ENCODE results near the gene LMO1.

Gene LMO1

GRCh38 chr11:8209208-8209807 lies 54.4 kb downstream of the LMO1 start:
- H3K36me3 ChIP-seq (ENCODE audit: control insufficient read depth in 1 of 2, insufficient read depth in 2 of 2, low read length in 2 of 2) = no peaks in the 10 kb centered on the region
- H3K9me3 ChIP-seq (ENCODE audit: control insufficient read depth in 1 of 2, low read length in 2 of 2) = no peaks in the 10 kb centered on the region
- H3K4me1 ChIP-seq (ENCODE audit: control insufficient read depth in 1 of 2, insufficient read depth in 2 of 2, low read length in 2 of 2) = peaks cover 0 to 9% of the 10 kb centered on the region in 2 donors
- peaks cover 8% of the 10 kb centered on the region for H3K27me3 ChIP-seq (ENCODE audit: low read depth, low read length)
- H3K4me3 ChIP-seq (ENCODE audit: low read depth in 1 of 2, low read length in 2 of 2) = no peak overlapping the region
- H3K27ac ChIP-seq (ENCODE audit: low read length) = no peak overlapping the region

GRCh38 chr11:8207080-8208000 lies 56.3 kb downstream of the LMO1 start:
- Histone ChIP-seq H3K4me1 (ENCODE audit: control insufficient read depth in 1 of 2, insufficient read depth in 2 of 2, low read length in 2 of 2) (peaks cover 0 to 9% of the 10 kb centered on the region in 2 donors), H3K9me3 (ENCODE audit: control insufficient read depth in 1 of 2, low read length in 2 of 2) (no peaks in the 10 kb centered on the region), H3K27me3 (ENCODE audit: low read depth, low read length) (peaks cover 8% of the 10 kb centered on the region), H3K27ac (ENCODE audit: low read length) (no peak overlapping the region), H3K4me3 (ENCODE audit: low read depth in 1 of 2, low read length in 2 of 2) (no peak overlapping the region), H3K36me3 (ENCODE audit: control insufficient read depth in 1 of 2, insufficient read depth in 2 of 2, low read length in 2 of 2) (no peaks in the 10 kb centered on the region)

GRCh38 chr11:8206251-8207079 lies 57.2 kb downstream of the LMO1 start:
- H3K4me3 ChIP-seq (ENCODE audit: low read depth in 1 of 2, low read length in 2 of 2) = no peak overlapping the region
- H3K36me3 ChIP-seq (ENCODE audit: control insufficient read depth in 1 of 2, insufficient read depth in 2 of 2, low read length in 2 of 2) = no peaks in the 10 kb centered on the region
- H3K27ac ChIP-seq (ENCODE audit: low read length) = no peak overlapping the region
- no peaks in the 10 kb centered on the region for H3K9me3 ChIP-seq (ENCODE audit: control insufficient read depth in 1 of 2, low read length in 2 of 2)
- peaks cover 0 to 9% of the 10 kb centered on the region in 2 donors for H3K4me1 ChIP-seq (ENCODE audit: control insufficient read depth in 1 of 2, insufficient read depth in 2 of 2, low read length in 2 of 2)
- peaks cover 8% of the 10 kb centered on the region for H3K27me3 ChIP-seq (ENCODE audit: low read depth, low read length)

DNA sequence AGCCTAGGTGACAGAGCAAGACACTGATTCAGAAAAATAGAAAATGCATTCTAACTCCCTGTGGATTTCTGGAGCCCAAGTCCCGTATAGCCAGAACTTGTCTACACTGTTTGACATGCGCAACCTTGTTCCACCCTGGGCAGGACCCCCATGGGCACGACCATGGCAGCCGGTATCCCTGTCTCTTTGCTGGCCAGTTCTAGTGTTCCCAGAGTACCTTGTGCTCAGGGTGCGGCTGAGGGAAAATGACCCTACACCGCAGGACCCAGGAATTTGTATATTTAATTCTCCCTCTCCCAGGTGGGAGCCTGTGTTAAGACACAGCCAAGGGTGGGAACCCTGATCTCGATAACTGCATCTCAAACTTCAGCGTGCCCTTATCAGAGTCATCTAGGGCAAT lies 58.1 kb downstream of the LMO1 start:
- H3K27me3 ChIP-seq (ENCODE audit: low read depth, low read length) = peaks cover 8% of the 10 kb centered on the region
- H3K4me3 ChIP-seq (ENCODE audit: low read depth in 1 of 2, low read length in 2 of 2) = no peak overlapping the region
- H3K36me3 ChIP-seq (ENCODE audit: control insufficient read depth in 1 of 2, insufficient read depth in 2 of 2, low read length in 2 of 2) = no peaks in the 10 kb centered on the region
- H3K4me1 ChIP-seq (ENCODE audit: control insufficient read depth in 1 of 2, insufficient read depth in 2 of 2, low read length in 2 of 2) = peaks cover 0 to 9% of the 10 kb centered on the region in 2 donors
- H3K27ac ChIP-seq (ENCODE audit: low read length) = no peak overlapping the region
- no peaks in the 10 kb centered on the region for H3K9me3 ChIP-seq (ENCODE audit: control insufficient read depth in 1 of 2, low read length in 2 of 2)

GRCh38 chr11:8204596-8204995 lies 59.1 kb downstream of the LMO1 start:
- Histone ChIP-seq H3K4me3 (ENCODE audit: low read depth in 1 of 2, low read length in 2 of 2) (no peak overlapping the region), H3K36me3 (ENCODE audit: control insufficient read depth in 1 of 2, insufficient read depth in 2 of 2, low read length in 2 of 2) (no peaks in the 10 kb centered on the region), H3K4me1 (ENCODE audit: control insufficient read depth in 1 of 2, insufficient read depth in 2 of 2, low read length in 2 of 2) (peaks cover 0 to 9% of the 10 kb centered on the region in 2 donors), H3K9me3 (ENCODE audit: control insufficient read depth in 1 of 2, low read length in 2 of 2) (no peaks in the 10 kb centered on the region), H3K27ac (ENCODE audit: low read length) (no peak overlapping the region), H3K27me3 (ENCODE audit: low read depth, low read length) (peaks cover 8% of the 10 kb centered on the region)

DNA sequence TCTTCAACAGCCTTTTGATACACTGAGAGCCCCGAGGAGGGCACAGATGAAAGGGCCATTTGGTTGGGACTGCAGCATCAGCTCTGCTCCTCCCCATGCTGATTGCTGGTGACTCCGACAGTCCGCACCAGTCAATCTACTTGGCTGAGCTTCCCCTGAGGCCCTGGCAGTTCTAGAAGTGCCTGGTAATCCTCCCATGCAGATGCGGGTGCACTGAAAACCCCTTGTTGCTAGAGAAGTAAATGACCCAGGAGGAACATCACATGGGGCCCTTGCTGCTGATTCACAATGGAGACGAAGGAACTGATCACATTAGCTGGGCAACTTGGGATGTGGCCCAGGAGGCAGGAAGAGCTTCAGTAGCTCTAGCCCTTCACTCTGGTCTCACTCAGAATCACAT lies 59.7 kb downstream of the LMO1 start:
- Histone ChIP-seq H3K27ac (ENCODE audit: low read length) (no peak overlapping the region), H3K9me3 (ENCODE audit: control insufficient read depth in 1 of 2, low read length in 2 of 2) (no peaks in the 10 kb centered on the region), H3K4me3 (ENCODE audit: low read depth in 1 of 2, low read length in 2 of 2) (no peak overlapping the region), H3K36me3 (ENCODE audit: control insufficient read depth in 1 of 2, insufficient read depth in 2 of 2, low read length in 2 of 2) (no peaks in the 10 kb centered on the region), H3K4me1 (ENCODE audit: control insufficient read depth in 1 of 2, insufficient read depth in 2 of 2, low read length in 2 of 2) (peaks cover 0 to 9% of the 10 kb centered on the region in 2 donors), H3K27me3 (ENCODE audit: low read depth, low read length) (peaks cover 8% of the 10 kb centered on the region)

DNA sequence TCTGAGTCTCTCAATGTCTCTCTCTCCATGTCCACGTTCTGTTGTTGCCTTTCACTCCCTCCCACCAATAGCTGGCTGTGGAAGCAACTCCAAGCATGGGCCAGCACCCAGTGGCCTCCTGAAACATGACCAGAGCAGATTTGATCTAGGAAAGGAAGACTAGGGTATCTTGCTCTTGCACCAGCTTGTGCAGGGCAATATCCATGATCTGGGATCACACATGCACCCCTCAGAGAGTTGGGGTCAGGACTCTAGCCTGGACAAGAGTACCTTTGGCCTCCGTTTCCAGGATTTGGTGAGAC lies 60.3 kb downstream of the LMO1 start:
- peaks cover 8% of the 10 kb centered on the region for H3K27me3 ChIP-seq (ENCODE audit: low read depth, low read length)
- no peaks in the 10 kb centered on the region for H3K36me3 ChIP-seq (ENCODE audit: control insufficient read depth in 1 of 2, insufficient read depth in 2 of 2, low read length in 2 of 2)
- peaks cover 0 to 9% of the 10 kb centered on the region in 2 donors for H3K4me1 ChIP-seq (ENCODE audit: control insufficient read depth in 1 of 2, insufficient read depth in 2 of 2, low read length in 2 of 2)
- H3K4me3 ChIP-seq (ENCODE audit: low read depth in 1 of 2, low read length in 2 of 2) = no peak overlapping the region
- no peaks in the 10 kb centered on the region for H3K9me3 ChIP-seq (ENCODE audit: control insufficient read depth in 1 of 2, low read length in 2 of 2)
- no peak overlapping the region for H3K27ac ChIP-seq (ENCODE audit: low read length)

DNA sequence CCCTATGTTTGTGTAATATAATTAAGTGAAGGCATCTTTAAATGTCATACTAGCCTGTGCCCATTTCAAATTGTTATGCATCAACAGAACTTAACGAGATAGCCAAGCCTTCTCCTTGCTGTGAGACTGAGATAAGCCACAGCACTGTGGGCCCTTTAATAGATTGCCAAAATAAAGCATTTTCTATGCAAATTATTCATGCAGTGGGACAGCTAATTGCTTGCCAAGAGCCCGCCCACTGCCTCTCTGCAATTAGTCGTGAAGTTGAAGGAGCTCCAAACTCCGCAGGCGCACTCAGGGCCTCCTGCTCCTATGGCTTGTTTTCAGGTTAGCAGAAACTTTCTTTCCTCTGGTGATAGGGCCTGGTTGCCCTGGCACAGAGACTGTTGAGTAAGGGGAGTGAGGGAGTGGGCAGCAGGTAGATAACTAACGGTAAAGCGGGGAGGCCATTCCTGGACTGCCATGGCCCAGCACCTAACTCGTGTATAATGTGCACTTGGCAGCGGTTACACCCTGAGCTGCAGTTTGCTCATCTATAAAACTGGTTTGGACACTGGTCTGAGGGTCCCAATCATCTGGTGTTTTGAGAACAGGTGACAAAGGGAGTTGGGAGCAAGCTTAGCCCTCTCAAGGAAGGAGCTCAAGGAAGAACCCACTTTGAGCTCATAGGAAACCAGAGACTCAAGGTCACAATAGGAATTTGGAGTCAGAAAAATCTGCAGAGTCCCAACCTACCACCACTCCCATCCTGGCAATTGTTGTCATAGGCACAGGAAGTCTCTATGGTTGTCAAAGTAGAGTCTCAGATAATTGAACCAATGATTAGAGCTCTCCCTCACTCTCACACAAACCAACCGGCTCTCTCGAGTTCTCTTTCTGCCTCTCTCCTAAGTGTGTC lies 60.9 kb downstream of the LMO1 start:
- Histone ChIP-seq H3K36me3 (ENCODE audit: control insufficient read depth in 1 of 2, insufficient read depth in 2 of 2, low read length in 2 of 2) (no peaks in the 10 kb centered on the region), H3K4me3 (ENCODE audit: low read depth in 1 of 2, low read length in 2 of 2) (no peak overlapping the region), H3K27ac (ENCODE audit: low read length) (no peak overlapping the region), H3K9me3 (ENCODE audit: control insufficient read depth in 1 of 2, low read length in 2 of 2) (no peaks in the 10 kb centered on the region), H3K27me3 (ENCODE audit: low read depth, low read length) (peaks cover 8% of the 10 kb centered on the region), H3K4me1 (ENCODE audit: control insufficient read depth in 1 of 2, insufficient read depth in 2 of 2, low read length in 2 of 2) (peaks cover 0 to 8% of the 10 kb centered on the region in 2 donors)

DNA sequence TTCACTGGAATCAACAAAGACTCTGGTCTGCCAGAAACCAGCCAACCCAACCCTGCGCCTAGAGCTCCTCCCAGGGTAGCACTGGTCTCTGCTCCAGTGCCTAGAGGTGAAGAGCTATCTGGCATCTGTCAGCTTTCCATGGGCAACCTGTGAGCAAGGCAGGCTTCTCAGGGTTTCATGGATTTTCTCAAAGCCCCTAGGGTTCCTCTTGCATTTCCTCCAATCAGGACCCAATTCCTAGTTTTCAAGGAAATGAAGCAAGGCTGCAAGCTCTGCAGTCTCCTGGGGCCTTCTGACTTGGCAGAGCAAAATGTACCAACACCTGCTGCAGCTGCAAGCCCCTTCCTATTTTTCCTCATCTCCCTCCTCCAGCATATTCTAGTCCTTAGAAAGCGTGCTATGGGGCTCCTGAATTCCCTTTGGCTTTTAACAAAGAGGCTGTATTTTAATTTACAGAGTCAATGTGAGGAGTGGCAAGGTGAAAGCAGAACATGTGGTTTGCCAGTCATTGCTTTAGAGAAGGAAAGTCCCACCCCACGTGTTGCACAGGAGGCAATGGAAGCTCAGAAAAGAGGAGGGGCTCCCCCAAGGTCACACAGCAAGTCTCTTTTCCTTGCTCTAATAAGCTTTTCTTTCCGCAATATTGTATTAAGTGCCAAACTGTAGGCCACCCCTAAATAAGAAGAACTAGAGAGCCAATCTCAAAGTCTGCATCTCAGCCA lies 61.9 kb downstream of the LMO1 start:
- Histone ChIP-seq H3K27ac (ENCODE audit: low read length) (no peak overlapping the region), H3K4me3 (ENCODE audit: low read depth in 1 of 2, low read length in 2 of 2) (no peak overlapping the region), H3K36me3 (ENCODE audit: control insufficient read depth in 1 of 2, insufficient read depth in 2 of 2, low read length in 2 of 2) (no peaks in the 10 kb centered on the region), H3K27me3 (ENCODE audit: low read depth, low read length) (peaks cover 5% of the 10 kb centered on the region), H3K4me1 (ENCODE audit: control insufficient read depth in 1 of 2, insufficient read depth in 2 of 2, low read length in 2 of 2) (no peaks in the 10 kb centered on the region), H3K9me3 (ENCODE audit: control insufficient read depth in 1 of 2, low read length in 2 of 2) (no peaks in the 10 kb centered on the region)

DNA sequence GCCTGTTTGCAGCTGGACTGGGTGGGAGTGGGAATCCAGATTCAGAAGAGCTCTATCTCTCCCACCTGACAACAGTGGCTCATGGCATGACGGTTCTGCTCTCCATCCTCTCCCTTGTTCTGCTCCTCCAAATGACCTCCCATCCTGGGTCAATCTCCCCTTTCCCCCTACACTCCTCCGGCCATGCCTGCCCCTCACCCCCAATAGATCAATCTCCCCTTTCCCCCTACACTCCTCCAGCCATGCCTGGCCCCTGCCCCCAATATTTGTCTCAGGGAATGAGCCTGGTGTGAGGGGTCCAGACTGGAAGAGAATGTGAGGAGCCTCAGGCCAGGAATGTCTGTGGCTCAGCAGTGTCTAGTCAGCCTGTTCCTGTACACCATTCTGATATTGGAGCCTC lies 64.0 kb downstream of the LMO1 start:
- no peaks in the 10 kb centered on the region for H3K9me3 ChIP-seq (ENCODE audit: control insufficient read depth in 1 of 2, low read length in 2 of 2)
- no peaks in the 10 kb centered on the region for H3K4me1 ChIP-seq (ENCODE audit: control insufficient read depth in 1 of 2, insufficient read depth in 2 of 2, low read length in 2 of 2)

More for the DNA sequence above, 64.0 kb downstream of the LMO1 start:
- H3K27ac ChIP-seq (ENCODE audit: low read length) = no peak overlapping the region
- H3K4me3 ChIP-seq (ENCODE audit: low read depth in 1 of 2, low read length in 2 of 2) = no peak overlapping the region
- H3K27me3 ChIP-seq (ENCODE audit: low read depth, low read length) = no peaks in the 10 kb centered on the region
- no peaks in the 10 kb centered on the region for H3K36me3 ChIP-seq (ENCODE audit: control insufficient read depth in 1 of 2, insufficient read depth in 2 of 2, low read length in 2 of 2)
